Pancreas (tissue), 10 donors: Measurements from ENCODE around the gene ZNF668. TPM values are rescaled to one million over a fixed set of nuclear protein-coding genes. Genes with fewer than 3 reads are reported as not detected.

ENCODE experiments used
- ATAC-seq, 4 donors: fragments of 200-7000 bp; cut with Tn5 transposase; one replicate each; pipeline versions ENCODE4 v1.8.0 to v1.9.1; 2020; ENCODE audit warnings: mild to moderate bottlenecking in 4 of 4, moderate library complexity in 4 of 4
- DNase-seq, 6 donors: peaks; one replicate each; pipeline ENCODE4 v3.0.0-alpha.2; 2020
- FAIRE-seq: peaks from 2 replicates; lab custom pipeline; 2012; peaks lifted over from hg19 to GRCh38; lab: Jason Lieb, UNC
- H3K27ac ChIP-seq, 4 donors: fragments of 200-600 bp; sonication (generic); 1 replicate in 3 of 4; 2 replicates in 1 of 4; pipeline versions ENCODE4 v1.5.0 to v1.8.0; 2020
- H3K27me3 ChIP-seq, 4 donors: fragments of 200-600 bp; one replicate each; pipeline ENCODE4 v1.8.0; 2021
- H3K36me3 ChIP-seq, 3 donors: fragments of 200-600 bp; sonication (generic) in 1 of 3; one replicate each; pipeline versions ENCODE4 v1.5.0 to v1.8.0; 2020 to 2021
- H3K4me1 ChIP-seq, 3 donors: fragments of 200-600 bp; one replicate each; pipeline ENCODE4 v1.8.0; 2021
- H3K4me3 ChIP-seq, 4 donors: fragments of 200-600 bp; sonication (generic) in 2 of 4; one replicate each; pipeline versions ENCODE4 v1.5.0 to v1.8.0; 2020 to 2021
- H3K9me3 ChIP-seq, 4 donors: fragments of 200-600 bp; one replicate each; pipeline ENCODE4 v1.8.0; 2021
- WGBS, 2 donors: extraction: QIAGEN DNeasy Blood & Tissue Kit; methylation state at CpG; one replicate each; pipeline ENCODE4 v1.1.7; 2013; 5-methylcytosine and 5-hydroxymethylcytosine counted together
- intact Hi-C, 3 donors: fragments of 100-400 bp; cut with DNase I; formaldehyde crosslinking; loops; one replicate each; pipeline versions ENCODE4 v1.11.1 to v1.14.2; 2022
- polyA plus RNA-seq, 2 donors: library from polyadenylated mRNA; stranded (reverse); fragments of 200-250 nt; gene quantifications; one replicate each; pipeline ENCODE4 v1.2.3, GENCODE V29; 2013
- total RNA-seq, 6 donors: library from RNA; stranded (reverse); fragmentation: NEBNext Ultra II Directional in 4 of 6; extraction: Animal tissue kit (Norgen Biotek cat#: 25700) in 4 of 6; gene quantifications; one replicate each; pipeline versions ENCODE4 v1.2.1 to v1.2.4, GENCODE V29; 2021 to 2023
- TF ChIP-seq, protein P1 (sequence below), 4 donors: fragments of 200-600 bp; sonication (generic) in 3 of 4; IDR thresholded peaks; one replicate each; pipeline versions ENCODE4 v1.5.0 to v1.8.0; 2021; ENCODE audit warnings: antibody characterized with exemption in 4 of 4
- donor health status: healthy with polysubstance abuse.
- donor health status: DM: no; HTN: no; CAD: no; lungs with moderate emphysema.
- donor health status: DM: no; HTN: no; CAD: no.
- donor health status: control.
- donor health status: control.
- donor health status: Bipolar disorder and iron deficiency.
- donor health status: DM: yes; HTN: yes; CAD: no.
- donor health status: DM: no; HTN: no; CAD: no.
- donor health status: DM: no; HTN: no; CAD: no.
- donor health status: DM: yes; HTN: yes; CAD: no.

ZNF668 gene
- total and polyA plus RNA-seq, 8 donors, result 1.5 to 6.4 (median 3.6) TPM

DNA sequence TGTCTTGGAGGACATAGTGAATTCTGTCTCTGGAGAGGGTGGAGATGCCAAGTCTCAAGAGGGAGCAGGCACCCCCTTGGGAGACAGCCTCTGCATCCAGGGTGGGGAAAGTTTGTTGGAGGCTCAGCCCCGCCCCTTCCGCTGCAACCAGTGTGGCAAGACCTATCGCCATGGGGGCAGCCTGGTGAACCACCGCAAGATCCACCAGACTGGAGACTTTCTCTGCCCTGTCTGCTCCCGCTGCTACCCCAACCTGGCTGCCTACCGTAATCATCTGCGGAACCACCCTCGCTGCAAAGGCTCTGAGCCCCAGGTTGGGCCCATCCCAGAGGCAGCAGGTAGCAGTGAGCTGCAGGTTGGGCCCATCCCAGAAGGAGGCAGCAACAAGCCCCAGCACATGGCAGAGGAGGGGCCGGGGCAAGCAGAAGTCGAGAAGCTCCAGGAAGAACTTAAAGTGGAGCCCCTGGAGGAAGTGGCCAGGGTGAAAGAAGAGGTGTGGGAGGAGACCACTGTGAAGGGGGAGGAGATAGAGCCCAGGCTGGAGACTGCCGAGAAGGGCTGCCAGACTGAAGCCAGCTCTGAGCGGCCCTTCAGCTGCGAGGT, 5.4 kb upstream of the ZNF668 start:
- no peaks in the 10 kb centered on the region for H3K9me3 ChIP-seq
- FAIRE-seq (no peak), ATAC-seq (no peak), DNase-seq (peak in 1 of 6 donors; percentile 4)
- intact Hi-C loops, result no loop called here
- 89 to 91% methylated on average over 13 of the region's 13 CpGs for WGBS, 2 donors
- peaks cover 0 to 5% (median 0%) of the 10 kb centered on the region in 3 donors for H3K4me1 ChIP-seq
- TF ChIP-seq, protein P1, sequence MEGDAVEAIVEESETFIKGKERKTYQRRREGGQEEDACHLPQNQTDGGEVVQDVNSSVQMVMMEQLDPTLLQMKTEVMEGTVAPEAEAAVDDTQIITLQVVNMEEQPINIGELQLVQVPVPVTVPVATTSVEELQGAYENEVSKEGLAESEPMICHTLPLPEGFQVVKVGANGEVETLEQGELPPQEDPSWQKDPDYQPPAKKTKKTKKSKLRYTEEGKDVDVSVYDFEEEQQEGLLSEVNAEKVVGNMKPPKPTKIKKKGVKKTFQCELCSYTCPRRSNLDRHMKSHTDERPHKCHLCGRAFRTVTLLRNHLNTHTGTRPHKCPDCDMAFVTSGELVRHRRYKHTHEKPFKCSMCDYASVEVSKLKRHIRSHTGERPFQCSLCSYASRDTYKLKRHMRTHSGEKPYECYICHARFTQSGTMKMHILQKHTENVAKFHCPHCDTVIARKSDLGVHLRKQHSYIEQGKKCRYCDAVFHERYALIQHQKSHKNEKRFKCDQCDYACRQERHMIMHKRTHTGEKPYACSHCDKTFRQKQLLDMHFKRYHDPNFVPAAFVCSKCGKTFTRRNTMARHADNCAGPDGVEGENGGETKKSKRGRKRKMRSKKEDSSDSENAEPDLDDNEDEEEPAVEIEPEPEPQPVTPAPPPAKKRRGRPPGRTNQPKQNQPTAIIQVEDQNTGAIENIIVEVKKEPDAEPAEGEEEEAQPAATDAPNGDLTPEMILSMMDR (IDR thresholded peaks at IDR 0.05), result no peak
- H3K4me3 ChIP-seq, result no peak overlapping the region
- H3K27me3 ChIP-seq, result no peaks in the 10 kb centered on the region
- no peak overlapping the region for H3K27ac ChIP-seq
- peaks cover 0 to 45% (median 24%) of the 10 kb centered on the region in 3 donors for H3K36me3 ChIP-seq

DNA sequence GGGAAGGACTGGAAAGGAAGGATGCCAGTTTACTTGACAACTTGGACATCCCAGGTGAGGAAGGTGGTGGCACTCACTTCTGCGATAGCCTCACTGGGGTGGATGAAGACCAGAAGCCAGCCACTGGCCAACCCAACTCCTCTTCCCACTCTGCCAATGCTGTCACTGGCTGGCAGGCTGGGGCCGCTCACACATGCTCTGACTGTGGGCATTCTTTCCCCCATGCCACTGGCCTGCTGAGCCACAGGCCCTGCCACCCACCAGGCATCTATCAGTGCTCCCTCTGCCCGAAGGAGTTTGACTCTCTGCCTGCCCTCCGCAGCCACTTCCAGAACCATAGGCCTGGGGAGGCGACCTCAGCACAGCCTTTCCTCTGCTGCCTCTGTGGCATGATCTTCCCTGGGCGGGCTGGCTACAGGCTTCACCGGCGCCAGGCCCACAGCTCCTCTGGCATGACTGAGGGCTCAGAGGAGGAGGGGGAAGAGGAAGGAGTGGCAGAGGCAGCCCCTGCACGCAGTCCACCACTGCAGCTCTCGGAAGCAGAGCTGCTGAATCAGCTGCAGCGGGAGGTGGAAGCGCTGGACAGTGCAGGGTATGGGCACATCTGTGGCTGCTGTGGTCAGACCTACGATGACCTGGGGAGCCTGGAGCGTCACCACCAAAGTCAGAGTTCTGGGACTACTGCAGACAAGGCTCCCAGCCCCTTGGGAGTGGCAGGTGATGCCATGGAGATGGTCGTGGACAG, 4.7 kb upstream of the ZNF668 start:
- no peak for ATAC-seq

GRCh38 chr16:31077592-31078396, 3.8 kb upstream of the ZNF668 start:
- TF ChIP-seq, protein P1 (IDR thresholded peaks at IDR 0.05), result no peak
- H3K36me3 ChIP-seq, result peaks cover 0 to 45% (median 24%) of the 10 kb centered on the region in 3 donors
- ATAC-seq (no peak), FAIRE-seq (no peak), DNase-seq (peak in 1 of 6 donors; percentile 39)
- intact Hi-C loops, result no loop called here
- H3K27me3 ChIP-seq, result no peaks in the 10 kb centered on the region
- no peak overlapping the region for H3K27ac ChIP-seq
- WGBS, 2 donors, result 92 to 94% methylated on average over 30 of the region's 30 CpGs
- H3K4me3 ChIP-seq, result no peak overlapping the region
- no peaks in the 10 kb centered on the region for H3K9me3 ChIP-seq
- H3K4me1 ChIP-seq, result peaks cover 0 to 5% (median 0%) of the 10 kb centered on the region in 3 donors

More for the DNA sequence above, 4.7 kb upstream of the ZNF668 start:
- TF ChIP-seq, protein P1 (IDR thresholded peaks at IDR 0.05), result no peak
- no peak for FAIRE-seq
- no peaks in the 10 kb centered on the region for H3K9me3 ChIP-seq
- no peak overlapping the region for H3K27ac ChIP-seq
- H3K4me3 ChIP-seq, result no peak overlapping the region
- H3K36me3 ChIP-seq, result peaks cover 0 to 45% (median 24%) of the 10 kb centered on the region in 3 donors
- 91 to 93% methylated on average over 15 of the region's 15 CpGs for WGBS, 2 donors
- peak in 1 of 6 donors; percentile 60 for DNase-seq
- H3K4me1 ChIP-seq, result peaks cover 0 to 5% (median 0%) of the 10 kb centered on the region in 3 donors
- H3K27me3 ChIP-seq, result no peaks in the 10 kb centered on the region
- intact Hi-C loops, result no loop called here

GRCh38 chr16:31077024-31077423, 3.0 kb upstream of the ZNF668 start:
- peak in 1 of 6 donors; percentile 8 for DNase-seq
- no peak overlapping the region for H3K27ac ChIP-seq
- intact Hi-C loops, result no loop called here

More at GRCh38 chr16:31077024-31077423, 3.0 kb upstream of the ZNF668 start:
- Histone ChIP-seq H3K4me3 (no peak overlapping the region), H3K4me1 (peaks cover 0 to 9% (median 5%) of the 10 kb centered on the region in 3 donors), H3K27me3 (no peaks in the 10 kb centered on the region), H3K9me3 (no peaks in the 10 kb centered on the region), H3K36me3 (peaks cover 0 to 45% (median 24%) of the 10 kb centered on the region in 3 donors)
- WGBS, 2 donors, result 94 to 95% methylated on average over 13 of the region's 13 CpGs
- no peak for FAIRE-seq
- TF ChIP-seq, protein P1 (IDR thresholded peaks at IDR 0.05), result no peak
- ATAC-seq, result no peak
